Adipose tissue (tissue), 3 donors: ENCODE measurements around the gene DBP. TPM values are rescaled to one million over a fixed set of nuclear protein-coding genes. Genes with fewer than 3 reads are reported as not detected.
"Not testable (repeated sequence)": the region's sequence is repeated elsewhere in the genome, so short reads cannot be mapped to it uniquely, and the experiment has no call there.

Source experiments
- H3K27ac ChIP-seq: one replicate; pipeline ENCODE4 v1.5.1; 2013; ENCODE audit warnings: low read depth, low read length
- WGBS, 3 donors: extraction: QIAGEN DNeasy Blood & Tissue Kit; methylation state at CpG; one replicate each; pipeline ENCODE4 v1.1.7; 2013; 5-methylcytosine and 5-hydroxymethylcytosine counted together
- polyA plus RNA-seq, 3 donors: library from polyadenylated mRNA; stranded (reverse); fragments of 200-250 nt; gene quantifications; one replicate each; pipeline ENCODE4 v1.2.3, GENCODE V29; 2013
- donor health status: healthy with polysubstance abuse.
- donor health status: Bipolar disorder and iron deficiency.
- donor health status: healthy.

The DBP gene
- polyA plus RNA-seq, 3 donors = 2.9 to 10.9 (median 8.1) TPM

DNA sequence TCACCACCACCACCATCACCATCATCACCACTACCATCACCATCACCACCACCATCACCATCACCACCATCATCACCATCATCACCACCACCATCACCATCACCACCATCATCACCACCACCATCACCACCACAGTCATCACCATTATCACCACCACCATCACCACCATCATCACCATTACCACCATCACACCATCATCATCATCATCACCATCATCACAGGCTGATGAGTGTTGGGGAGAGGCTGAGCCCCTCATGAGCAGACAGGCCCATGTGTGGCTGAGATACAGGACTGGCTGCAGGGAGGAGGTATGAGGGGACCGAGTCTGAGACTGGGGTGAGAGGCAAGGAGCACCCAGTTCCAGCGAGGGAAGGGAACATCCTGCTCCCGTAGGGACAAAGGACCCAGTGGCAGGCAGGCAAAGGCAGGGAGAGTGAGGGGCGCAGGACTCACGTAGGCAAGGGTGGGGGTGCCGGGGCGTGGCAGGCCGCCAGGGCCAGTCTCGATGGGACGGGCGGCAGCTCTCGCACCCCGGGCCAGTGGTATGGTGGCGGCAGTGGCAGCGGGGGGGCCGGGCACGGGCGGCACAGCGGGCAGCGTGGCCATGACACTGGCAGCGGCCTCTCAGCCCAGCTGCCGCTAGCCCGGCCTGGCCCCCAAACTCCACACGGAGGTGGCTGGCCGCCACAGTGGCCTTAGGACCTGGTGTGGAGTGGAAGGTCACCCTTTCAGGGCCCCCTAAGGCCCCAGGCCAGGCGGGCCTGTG is 32.9 kb upstream of the DBP start:
- WGBS, 3 donors = 95 to 96% (median 95%) methylated on average over 24 to 26 of the region's 26 CpGs

DNA sequence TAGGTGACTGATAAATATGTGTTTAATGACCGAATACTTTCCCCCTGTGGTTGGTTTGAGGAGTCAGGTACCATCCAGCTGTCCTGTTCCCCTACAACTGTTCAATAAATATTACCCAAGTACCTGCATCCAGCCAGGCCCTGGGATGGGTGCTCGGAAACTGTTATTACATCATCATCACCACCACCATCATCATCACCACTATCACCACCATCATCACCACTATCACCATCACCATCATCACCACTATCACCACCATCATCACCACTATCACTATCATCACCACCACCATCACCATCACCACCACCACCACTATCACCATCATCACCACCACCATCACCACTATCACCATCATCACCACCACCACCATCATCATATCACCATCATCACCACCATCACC is 31.6 kb upstream of the DBP start:
- no peak overlapping the region for H3K27ac ChIP-seq
- WGBS, 3 donors = 96% methylated on average over 2 of the region's 2 CpGs

More for the DNA sequence above, 32.9 kb upstream of the DBP start:
- H3K27ac ChIP-seq = no peak overlapping the region

DNA sequence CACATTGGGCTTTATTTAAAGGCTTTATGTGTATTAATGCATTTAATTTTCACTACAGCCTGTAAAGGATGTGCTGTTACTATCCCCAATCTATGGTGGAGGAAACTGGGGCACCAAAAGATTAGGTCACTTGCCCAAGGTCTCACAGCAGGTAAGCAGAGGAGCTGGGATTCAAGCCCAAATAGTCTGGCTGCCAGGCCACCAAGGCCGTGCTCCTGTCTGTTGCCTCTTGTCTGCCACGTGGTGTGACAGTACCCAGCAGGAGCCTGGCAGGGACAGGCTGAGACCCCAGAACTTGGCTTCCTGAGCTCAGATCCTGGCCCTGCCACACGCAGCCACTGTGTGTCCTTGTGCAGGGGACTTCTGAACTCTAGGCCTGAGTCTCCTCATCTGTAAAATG is 31.2 kb upstream of the DBP start:
- no peak overlapping the region for H3K27ac ChIP-seq
- WGBS, 3 donors = 65 to 90% (median 68%) methylated on average over 3 of the region's 3 CpGs

DNA sequence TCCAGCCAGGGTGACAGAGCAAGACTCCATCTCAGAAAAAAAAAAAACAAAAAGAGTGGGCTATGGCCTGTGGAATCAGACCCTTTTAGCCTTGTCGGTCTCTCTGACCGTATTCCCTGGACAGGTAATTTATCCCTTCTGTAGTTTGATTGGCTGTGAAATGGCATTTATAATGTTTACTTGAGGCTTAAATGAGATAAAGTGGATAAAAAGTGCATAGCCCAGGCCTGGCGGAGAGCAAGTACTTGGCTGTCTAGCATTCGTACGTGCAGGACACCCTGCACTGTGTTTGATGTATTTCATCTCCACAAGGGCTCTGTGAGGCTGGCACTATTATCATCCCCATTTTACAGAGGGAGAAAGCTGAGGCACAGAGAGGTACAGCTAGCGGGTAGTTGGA is 28.6 kb upstream of the DBP start:
- H3K27ac ChIP-seq = no peak overlapping the region
- WGBS, 3 donors = 77 to 91% (median 89%) methylated on average over 6 of the region's 6 CpGs

DNA sequence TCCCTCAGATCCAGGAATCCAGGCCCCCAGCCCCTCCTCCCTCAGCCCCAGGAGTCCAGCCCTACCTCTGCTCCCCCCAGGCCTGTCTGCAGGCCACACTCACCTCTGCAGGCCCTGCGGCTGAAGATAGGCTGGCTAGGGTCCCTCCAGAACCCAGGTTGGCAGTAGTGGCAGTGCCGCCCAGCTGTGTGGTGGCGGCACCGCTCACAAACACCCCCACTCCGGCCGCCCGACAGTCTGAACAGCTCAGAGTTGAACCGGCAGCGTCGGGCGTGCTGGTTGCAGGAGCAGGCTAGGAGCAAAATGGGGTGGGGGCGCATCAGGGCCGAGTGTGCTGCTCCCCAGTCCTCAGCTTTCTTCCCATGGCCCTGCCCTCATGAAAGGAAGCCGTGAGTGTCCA is 27.3 kb upstream of the DBP start:
- 85 to 89% (median 88%) methylated on average over 13 to 14 of the region's 14 CpGs for WGBS, 3 donors

DNA sequence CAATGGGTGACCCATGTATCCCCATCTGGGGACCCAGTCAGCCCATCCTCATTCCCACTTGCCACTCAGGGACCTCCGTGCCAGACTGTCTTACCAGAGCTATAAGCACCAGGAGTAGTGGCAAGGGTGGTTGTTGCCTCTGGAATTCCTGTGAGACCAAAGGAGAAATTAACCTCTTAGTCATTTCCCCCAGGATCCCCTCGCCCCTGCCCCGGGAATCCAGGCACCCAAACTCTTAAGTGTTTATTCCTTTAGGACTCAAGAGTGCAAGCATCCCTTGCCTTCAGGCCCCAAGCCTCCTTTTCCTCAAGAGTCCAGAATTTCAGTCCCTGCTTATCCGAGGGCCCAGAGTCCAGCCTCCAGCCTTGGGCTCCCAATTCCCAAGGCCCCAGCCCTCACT is 26.5 kb upstream of the DBP start:
- H3K27ac ChIP-seq = no peak overlapping the region
- WGBS, 3 donors = 83 to 92% (median 89%) methylated on average over 4 of the region's 4 CpGs

More for the DNA sequence above, 27.3 kb upstream of the DBP start:
- no peak overlapping the region for H3K27ac ChIP-seq

DNA sequence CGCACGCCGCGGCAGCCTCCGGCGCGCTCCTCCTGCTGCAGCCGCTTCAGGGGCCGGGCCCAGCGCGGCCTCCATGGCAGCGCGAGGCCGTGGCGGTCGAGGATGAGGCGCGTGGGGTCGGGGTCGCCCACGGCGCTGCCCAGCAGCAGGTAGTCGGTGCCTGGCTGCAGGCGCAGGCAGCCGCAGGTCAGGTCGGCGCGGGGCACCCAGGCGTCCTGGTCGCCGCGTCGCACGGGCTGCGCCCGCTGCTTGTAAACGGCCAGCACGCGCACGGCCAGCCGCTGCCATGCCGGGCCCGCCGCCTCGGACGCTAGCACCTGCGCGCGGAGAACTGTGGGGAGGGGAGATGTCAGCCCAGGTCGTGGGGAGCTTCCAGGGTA is 24.5 kb upstream of the DBP start:
- no peak overlapping the region for H3K27ac ChIP-seq
- WGBS, 3 donors = 93 to 94% (median 93%) methylated on average over 50 of the region's 50 CpGs

DNA sequence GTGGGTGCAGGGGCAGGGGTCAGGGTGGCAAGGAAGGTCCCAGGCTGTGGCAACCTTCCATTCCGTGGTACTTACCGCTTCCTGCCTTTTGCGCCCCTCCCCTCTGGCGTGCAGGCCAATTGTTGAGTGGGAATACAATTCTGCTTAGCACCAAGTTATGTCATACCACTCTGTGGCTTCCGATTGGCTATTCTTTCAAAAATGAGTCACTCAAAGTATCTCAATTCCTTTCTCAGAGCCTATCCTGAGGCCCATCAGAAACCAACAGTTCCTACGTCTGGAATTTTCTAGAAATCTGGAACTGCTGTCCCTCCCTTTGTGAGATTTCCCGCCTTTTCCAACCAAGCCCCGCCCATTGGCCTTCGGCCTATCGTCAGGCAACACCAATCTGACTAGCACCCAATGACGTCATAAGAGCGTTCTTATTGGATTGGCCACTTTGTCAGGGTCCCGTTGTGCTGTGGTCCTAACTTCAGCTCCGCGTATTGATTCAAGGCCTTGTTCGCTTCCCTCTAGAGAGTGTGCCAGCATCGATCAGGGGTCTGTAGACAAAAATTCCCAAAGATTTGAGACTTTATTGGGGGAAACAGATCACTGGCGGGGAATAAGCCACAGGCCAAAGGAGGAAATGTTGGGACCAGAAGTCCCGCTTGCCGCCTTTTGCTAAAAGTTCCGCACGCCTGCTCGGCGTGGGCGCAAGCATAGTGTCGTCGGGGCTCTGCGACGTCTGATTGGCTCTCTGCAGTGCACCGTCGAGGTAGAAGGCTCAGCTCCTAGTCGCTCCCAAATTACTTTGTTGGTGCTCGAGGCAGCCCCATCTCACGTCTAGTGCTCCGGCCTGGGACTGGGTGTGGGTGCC is 23.9 kb upstream of the DBP start:
- WGBS, 3 donors = 52 to 62% (median 54%) methylated on average over 35 of the region's 35 CpGs
- no peak overlapping the region for H3K27ac ChIP-seq

DNA sequence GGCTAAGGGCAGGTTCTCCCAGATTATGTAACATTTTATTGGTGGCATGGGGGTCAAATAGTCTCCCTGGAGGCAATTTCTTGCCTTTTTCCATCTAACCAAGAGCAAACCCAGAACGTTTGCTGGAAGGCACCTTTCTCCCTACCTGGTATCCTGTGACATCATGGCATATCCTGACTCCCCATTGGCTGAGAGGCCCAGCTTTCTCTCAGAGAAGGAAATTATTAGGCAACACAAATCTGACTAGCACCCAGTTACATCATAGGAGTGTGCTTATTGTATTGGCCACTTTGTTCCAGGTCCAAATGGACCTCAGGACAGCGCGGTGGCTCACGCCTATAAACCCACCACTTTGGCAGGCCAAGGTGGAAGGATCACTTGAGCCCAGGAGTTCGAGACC is 22.6 kb upstream of the DBP start:
- 81 to 84% (median 81%) methylated on average over 5 of the region's 5 CpGs for WGBS, 3 donors

DNA sequence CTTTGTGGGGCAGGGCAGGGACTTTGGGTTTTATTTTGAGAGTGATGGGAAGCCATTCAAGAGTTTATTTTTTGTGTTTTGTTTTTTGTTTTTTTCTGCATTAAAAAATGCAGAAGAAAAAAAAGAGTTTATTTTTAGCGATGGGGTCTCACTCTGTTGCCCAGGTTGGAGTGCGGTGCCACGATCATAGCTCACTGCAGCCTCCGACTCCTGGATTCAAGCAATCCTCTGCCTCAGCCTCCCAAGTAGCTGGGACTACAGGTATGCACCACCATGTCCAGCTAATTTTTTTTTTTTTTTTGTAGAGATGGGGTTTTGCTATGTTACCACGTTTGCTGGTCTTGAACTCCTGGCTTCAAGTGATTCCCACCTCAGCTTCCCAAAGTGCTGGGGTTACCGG is 21.3 kb upstream of the DBP start:
- H3K27ac ChIP-seq = no peak overlapping the region
- WGBS, 3 donors = 94 to 96% (median 95%) methylated on average over 6 of the region's 6 CpGs

More for the DNA sequence above, 22.6 kb upstream of the DBP start:
- no peak overlapping the region for H3K27ac ChIP-seq

DNA sequence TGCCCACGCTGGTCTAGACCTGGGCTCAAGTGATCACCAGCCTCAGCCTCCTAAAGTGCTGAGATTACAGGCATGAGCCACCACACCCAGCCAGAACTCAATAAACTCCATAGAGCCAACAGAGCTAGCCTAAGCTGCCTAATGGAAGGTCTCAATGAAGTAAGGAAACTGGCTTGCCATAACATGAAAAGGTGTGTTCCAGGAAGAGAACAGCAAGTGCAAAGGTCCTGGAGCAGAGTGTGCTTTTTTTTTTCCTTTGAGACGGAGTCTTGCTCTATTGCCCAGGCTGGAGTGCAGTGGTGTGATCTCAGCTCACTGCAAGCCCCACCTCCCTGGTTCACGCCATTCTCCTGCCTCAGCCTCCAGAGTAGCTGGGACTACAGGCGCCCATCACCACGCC is 20.6 kb upstream of the DBP start:
- not testable (repeated sequence) for H3K27ac ChIP-seq
- WGBS, 3 donors = 91 to 95% (median 93%) methylated on average over 5 of the region's 5 CpGs

DNA sequence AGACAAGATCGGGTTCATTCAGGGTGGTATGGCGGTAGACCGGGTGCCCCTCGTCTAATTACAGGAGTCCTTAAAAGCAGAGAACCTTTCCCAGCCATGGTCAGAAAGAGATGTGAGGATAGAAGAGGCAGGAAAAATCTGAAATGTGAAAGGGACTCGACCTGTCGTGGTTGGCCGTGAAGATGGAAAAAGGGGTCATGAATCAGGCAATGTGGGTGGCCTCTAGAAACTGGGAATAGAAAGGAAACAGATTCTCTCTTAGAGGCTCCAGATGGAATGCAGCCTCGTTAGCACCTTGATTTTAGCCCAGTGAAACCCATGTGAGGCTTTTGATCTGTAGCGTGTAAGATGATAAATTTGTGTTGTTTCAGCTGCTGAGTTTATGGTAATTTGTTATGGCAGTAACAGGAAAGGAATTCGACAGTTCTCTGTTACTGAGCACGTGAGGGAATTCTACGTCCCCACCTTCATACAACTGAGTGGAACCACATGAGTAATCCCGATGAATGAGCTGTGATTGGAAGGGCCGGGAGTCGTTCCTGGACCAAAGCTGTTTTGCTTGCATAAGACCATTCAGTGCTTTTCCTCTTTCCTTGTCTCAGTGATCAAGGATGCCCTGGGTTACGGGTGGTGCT is 19.8 kb upstream of the DBP start:
- 48 to 60% (median 58%) methylated on average over 16 of the region's 16 CpGs for WGBS, 3 donors

DNA sequence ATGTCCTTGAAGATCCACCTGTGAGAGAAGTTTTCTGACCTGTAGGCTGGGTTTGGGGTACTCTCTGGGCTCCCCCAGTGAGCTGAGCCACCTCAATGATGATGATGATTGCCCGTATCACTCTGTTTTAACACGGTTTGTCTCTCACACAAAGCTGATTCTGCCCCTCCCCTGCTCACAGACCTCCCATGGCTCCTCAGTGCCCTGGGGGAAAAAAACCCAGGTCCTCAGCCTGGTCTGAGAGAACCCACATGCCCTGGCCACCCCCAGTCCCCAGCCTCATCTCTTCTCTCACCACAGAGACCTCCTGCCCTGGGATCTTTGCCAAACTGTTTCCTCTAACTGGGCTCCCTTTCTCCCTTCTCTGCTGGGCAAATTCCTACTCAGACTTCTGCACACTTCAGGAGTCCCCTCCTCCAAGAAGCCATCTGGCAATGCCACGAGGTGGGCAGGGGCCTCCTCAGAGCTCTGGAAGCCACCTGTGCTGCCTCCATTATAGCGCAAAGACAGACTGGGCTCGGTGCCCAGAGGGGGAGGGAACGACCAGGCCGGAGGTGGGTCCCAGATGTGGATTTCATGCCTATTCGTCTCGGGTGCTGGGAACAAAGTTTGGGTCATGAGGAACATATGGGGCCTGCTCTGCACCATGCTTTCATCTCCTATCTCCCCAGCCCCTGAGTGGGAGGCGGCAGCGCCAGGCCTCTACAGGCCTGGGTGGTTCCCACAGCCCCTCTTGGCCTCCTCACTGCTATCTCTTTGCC is 17.3 kb upstream of the DBP start:
- WGBS, 3 donors = 34 to 52% (median 45%) methylated on average over 11 of the region's 11 CpGs

More for the DNA sequence above, 19.8 kb upstream of the DBP start:
- no peak overlapping the region for H3K27ac ChIP-seq

DNA sequence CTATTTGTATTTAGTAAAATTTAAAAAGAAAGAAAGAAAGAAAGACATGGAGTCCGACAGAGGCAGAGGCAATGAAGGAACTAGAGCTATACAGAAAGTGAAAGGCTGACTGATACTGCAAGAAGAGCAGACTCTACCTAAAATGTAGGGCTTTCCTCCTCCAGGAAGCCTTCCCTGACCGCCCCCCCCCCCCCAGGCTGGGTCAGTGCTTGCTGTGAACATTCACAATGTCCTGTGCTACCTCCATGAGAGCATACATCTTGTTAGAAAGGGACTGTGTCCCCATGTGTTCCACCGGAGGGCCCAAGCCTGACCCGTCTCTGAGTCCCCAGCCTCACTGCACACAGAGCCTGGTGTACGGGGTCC is 14.5 kb upstream of the DBP start:
- no peak overlapping the region for H3K27ac ChIP-seq
- 74 to 94% (median 79%) methylated on average over 5 of the region's 5 CpGs for WGBS, 3 donors

More for the DNA sequence above, 17.3 kb upstream of the DBP start:
- H3K27ac ChIP-seq = no peak overlapping the region

DNA sequence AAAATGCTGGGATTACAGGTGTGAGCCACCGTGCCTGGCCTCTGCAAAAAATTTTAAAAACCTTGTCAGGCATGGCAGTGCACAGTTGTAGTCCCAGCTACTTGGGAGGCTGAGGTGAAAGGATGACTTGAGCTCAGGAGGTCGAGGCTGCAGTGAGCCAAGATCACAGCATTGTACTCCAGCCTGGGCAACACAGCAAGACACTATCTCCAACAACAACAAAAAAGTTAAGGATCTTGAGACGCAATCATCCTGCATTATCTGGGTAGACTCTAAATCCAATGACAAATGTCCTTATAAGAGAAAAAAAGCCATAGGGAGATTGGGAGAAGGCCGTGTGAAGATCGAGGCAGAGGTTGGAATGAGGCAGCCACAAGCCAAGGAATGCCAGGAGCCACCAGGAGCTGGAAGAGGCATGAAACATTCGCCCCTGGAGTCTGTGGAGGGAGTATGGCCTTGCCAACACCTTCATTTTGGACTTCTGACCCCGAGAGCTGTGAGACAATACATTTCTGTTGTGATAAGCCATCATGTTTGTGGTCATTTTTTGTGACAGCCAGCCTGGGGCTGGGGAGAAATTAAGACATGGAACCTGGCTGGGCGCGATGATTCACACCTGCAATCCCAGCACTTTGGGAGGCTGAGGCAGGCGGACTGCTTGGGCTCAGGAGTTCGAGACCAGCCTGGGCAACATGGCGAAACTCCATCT is 13.9 kb upstream of the DBP start:
- WGBS, 3 donors = 92 to 95% (median 93%) methylated on average over 12 of the region's 12 CpGs
- no peak overlapping the region for H3K27ac ChIP-seq

DNA sequence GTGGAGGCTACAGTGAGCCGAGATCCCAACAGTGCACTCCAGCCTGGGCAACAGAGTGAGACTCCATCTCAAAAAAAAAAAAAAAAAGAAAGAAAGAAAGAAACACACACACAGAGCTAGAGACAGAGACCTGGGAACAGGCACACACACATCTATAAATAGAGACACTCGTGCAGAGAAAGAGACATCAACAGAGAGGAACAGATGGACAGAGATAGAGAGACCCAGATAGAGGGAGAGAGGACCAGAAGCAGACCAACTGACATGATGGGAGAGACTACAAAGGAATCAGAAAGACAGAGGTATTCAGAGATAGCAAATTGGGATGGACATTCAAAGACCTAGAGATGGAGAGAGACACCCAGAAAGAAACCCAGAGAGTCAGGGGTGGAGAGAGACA is 11.0 kb upstream of the DBP start:
- no peak overlapping the region for H3K27ac ChIP-seq
- WGBS, 3 donors = 75 to 80% (median 80%) methylated on average over 2 of the region's 2 CpGs

DNA sequence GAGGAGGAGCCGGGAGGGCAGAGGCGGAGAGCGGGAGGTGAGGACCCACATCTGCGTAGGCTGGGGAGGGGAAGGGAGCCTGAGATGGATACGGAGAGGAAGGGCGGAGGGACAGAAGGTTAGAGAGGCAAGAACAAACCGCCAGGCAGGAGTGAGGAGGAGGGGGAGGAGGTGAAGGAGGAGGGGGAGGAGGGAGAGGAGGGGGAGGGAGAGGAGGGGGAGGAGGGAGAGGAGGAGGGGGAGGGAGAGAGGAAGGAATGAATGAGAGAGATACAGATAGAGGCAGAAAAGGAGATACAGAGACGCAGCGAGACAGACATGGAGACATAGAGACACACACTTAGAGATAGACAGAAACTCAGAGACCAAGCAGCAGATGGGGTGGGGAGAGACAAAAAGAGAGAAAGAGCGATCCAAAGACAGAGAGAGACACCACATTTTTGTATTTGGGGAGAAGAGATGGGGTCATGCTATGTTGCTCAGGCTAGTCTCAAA is 9.6 kb upstream of the DBP start:
- no peak overlapping the region for H3K27ac ChIP-seq
- WGBS, 3 donors = 11 to 32% (median 17%) methylated on average over 3 to 8 of the region's 10 CpGs
